ENCODE measurements around the gene CCDC8.
"Not testable (repeated sequence)": the region's sequence is repeated elsewhere in the genome, so short reads cannot be mapped to it uniquely, and the experiment has no call there.

The CCDC8 gene

GRCh38 chr19:46397801-46398479, 15.4 kb downstream of the CCDC8 start:
- not testable (repeated sequence) for DNase-seq

DNA sequence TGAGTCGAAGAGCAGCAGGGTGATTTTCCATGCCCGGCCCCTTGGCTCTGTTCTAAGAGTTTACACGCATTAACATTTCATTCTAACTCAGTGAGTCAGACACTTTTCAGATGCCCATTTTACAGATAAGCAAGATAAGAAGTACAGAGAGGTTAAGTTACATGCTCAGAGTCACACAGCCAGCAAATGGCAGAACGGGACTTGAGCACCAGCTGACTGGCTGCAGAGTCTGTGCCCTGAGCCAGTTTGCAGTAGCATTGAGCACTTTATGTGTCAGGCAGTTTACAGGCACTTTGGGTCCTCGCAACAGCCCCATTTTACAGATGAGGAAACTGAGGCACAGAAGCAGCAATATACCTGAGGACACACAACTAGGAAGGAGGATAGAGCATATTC, 19.0 kb downstream of the CCDC8 start:
- no peak for DNase-seq

GRCh38 chr19:46393456-46394401, 19.6 kb downstream of the CCDC8 start:
- no peak for DNase-seq

DNA sequence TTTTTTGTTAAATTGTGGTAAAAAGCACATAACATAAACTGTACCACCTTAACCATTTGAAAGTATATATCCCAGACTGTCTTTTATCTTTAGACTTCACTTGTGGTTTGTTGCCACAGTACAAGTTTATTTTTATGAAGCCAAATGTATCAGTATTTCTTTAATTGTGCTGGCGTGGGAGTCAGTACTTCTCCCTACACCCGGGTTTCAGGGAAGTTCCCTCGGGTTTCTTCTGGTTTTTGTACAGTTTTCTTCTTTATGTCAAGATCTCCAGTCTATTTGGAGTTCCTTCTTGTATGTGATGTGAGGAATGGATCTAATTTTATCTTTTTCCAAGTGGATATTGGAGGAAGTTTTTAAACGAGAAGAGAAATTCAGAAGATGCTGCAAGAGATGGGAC, 20.5 kb downstream of the CCDC8 start:
- no peak for DNase-seq

- no peak for DNase-seq
Measured at GRCh38 chr19:46392252-46392801, 21.0 kb downstream of the CCDC8 start.

DNA sequence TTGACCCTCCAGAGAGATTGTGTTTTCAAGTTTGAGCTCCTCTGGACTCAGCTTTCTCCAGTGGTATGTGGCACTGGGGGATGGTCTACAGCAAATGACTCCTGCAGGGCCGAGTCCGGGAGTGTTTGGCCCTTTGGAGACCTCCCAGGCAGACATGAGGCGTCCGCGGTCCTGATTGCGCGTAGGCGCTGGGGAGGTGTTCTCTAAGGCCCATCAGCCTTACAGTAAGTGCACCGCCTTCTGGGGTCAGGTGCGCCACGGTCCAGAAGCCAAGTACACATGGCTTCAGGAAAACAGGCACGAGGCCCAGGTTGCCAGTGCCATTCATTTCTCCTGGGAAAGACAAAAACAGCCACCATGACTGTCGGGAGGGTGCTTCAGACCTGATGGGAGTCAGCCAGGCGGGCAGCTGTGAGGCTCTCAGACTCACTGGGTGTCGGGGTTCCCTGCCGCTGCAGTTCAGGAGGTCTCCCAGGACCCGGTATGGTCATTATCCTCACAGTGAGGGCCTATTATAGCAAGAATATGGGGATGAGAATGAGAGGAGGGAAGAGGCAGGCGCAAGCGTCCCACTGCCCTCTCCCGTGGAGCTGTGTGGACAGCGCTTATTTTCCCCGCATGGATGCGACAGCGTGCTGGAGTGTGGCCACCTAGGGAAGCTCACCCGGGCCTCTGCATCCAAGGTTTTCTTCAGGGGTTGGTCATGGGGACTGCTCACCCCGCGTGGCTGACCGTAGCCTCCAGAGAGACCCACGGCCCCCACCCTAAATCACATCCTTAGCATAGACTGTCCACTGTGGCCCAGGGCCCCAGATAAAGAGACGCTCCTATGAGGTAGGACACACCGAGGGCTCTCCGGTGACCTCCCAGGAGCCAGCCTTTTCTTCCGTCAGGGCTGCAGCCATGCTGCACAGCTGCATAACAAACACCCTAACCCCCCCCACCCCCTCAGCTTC, 21.8 kb downstream of the CCDC8 start:
- DNase-seq: no peak

DNA sequence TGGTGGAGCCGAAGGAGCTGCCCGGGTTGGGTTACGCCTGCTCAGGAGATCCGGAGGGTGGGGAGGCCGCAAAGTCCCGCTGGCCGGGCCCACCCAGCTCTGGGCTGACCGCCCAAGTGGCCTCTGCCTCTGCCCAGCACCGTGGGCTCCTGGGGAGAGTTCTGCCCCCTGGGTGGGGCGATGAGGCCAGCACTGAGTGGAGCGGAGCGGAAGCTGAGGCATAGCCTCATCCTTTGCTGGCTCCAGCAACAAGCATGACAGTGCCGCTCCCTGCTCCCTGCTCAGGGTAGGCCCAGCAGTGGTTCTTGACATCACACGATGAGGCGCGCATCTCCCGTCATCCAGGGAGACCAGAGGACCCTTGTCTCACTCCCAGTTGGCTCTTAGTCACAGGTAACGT, 22.5 kb downstream of the CCDC8 start:
- no peak for DNase-seq

DNA sequence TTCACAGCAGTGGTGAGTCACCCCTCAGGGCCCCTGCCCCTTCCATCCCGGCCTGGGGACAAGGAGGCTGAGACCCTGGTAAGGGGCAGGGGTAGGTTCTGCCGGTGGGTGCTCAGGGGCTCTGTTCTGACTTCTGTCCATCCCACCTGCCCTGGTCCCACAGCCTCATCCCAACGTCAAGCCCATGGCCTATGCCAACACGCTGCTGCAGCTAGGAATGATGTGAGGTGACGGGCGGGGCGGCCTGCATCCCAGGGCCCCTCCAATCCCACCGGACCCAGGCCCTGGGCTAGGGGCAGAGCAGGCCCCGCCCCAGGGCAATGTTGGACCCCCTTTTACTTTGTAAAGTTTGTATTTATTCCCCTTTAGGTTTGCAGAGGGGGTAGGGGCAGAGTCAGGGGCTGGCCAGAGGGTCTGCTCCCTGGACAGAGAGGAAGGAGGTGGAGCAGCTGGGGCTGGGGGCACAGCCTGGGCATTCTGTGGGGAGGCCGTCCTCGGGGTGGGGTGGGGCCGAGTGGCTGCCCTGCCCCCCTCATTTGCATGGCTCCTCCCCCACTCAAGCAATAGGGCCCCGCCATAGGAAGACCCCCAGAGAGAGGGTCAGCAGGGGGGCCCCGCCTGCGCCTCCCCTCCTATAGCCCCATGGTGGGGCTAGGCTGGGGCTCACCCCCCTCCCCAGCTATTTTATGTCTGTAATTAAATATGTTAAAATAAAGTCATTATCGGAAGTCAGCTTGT, 23.1 kb downstream of the CCDC8 start:
- DNase-seq: no peak

DNA sequence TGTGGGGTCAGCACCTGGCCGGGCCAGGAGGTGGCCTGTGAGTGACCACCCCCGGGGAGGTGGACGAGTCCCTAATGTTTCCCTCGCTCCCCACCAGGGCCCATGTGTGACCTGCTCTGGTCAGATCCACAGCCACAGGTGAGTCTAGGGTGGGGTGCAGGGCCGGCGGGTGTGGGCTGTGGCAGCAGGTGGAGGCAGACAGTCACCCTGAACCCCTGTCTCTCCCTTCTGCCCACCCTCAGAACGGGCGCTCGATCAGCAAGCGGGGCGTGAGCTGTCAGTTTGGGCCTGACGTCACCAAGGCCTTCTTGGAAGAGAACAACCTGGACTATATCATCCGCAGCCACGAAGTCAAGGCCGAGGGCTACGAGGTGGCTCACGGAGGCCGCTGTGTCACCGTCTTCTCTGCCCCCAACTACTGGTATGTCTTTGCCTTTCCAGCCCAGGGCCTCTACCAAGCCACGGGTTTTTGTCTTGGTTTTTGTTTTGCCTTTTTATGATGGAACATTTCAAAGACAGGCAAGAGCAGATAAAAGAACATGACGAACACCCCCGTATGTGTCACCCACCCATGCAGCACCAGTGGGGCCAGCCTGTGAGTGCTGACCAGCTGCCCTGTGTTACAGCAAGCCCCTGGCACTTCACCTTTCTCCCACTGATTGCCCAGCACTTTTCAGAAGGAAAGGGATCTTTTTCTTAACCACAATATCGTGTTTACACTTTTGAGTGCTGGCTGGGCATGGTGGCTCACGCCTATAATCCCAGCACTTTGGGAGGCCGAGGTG, 24.9 kb downstream of the CCDC8 start:
- DNase-seq: no peak

- DNase-seq: no peak
Measured at GRCh38 chr19:46387713-46388130, 25.6 kb downstream of the CCDC8 start.

DNA sequence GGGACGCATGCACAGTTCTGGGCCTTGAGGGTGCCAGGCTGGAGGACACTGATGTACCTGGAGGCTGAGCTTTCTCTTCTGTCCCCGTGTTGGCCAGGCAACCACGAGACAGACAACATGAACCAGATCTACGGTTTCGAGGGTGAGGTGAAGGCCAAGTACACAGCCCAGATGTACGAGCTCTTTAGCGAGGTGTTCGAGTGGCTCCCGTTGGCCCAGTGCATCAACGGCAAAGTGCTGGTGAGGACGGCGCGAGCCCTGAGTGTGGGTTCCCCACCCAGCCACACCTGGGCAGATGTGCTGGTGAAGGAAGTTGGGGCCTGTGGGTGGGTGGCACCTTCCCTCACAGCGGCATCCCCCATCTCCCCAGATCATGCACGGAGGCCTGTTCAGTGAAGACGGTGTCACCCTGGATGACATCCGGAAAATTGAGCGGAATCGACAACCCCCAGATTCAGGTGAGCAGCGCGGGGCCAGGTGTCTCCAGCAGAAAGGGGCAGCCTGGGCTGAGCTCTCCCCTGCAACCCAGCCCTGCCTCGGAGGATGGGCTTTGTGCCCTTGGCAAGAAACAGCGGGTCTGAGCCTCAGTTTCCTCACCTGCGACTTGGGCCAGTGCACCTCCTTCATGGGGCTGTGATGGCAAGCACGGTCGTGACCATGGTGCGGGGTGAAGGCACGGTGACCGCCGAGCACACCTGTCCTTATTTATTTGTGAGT, 26.2 kb downstream of the CCDC8 start:
- no peak for DNase-seq

- DNase-seq: no peak
Measured at GRCh38 chr19:46386151-46386550, 27.2 kb downstream of the CCDC8 start.

DNA sequence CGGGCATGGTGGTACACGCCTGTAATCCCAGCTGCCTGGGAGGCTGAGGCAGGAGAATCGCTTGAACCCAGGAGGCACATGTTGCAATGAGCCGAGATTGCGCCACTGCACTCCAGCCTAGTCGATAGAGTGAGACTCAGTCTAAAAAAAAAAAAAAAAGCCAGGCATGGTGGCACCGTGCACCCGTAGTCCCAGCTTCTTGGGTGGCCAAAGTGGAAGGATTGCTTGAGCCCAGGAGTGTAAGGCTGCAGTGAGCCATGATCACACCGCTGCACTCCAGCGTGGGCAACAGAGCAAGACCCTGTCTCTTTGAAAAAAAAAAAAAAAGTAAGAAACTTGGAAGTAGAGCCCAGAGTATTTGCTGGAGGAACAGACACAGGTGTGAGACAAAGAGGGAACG, 27.7 kb downstream of the CCDC8 start:
- DNase-seq: no peak

DNA sequence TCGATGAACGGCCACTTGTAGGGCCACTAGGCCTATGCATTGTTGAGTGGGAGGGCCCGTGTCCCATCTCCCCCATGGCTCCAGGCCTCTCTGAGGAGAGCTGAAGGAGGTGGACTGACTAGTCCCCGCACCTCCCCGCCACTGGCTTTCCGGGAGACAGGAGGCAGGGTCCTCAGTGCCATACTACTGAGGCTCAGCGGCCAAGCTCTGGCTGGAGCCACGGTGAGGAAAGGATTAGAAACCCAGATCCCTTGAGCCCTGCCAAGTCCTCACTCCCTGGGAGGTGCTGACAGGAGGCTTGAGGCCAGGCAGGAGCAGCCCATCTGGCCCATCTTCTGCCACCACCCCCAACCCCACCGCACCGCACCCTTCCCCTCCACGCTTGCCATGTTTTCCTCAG, 29.0 kb downstream of the CCDC8 start:
- DNase-seq: no peak

DNA sequence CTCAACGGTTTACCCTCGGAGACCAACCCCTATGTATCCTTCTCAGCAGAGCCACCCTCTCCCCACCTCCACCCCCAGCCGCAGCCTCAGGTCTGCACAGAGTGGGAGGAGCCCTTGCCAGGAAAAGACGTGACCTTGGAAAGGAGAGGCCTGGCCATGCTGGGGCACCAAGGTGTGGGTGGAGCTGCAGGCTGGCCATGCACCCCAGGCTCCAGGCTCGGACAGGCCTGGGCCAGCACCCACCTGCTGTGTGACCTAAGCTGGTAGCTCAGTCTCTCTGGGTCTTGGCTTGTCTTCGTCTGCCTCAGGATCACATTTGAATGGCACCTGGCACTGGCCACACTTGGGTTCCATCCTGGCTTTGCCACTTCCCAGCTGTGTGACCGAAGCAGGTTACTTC, 29.5 kb downstream of the CCDC8 start:
- DNase-seq: no peak

- DNase-seq: no peak
Measured at GRCh38 chr19:46383171-46383815, 30.1 kb downstream of the CCDC8 start.

GRCh38 chr19:46381756-46382345, 31.5 kb downstream of the CCDC8 start:
- DNase-seq: no peak

- no peak for DNase-seq
Measured at GRCh38 chr19:46381346-46381745, 32.0 kb downstream of the CCDC8 start.

DNA sequence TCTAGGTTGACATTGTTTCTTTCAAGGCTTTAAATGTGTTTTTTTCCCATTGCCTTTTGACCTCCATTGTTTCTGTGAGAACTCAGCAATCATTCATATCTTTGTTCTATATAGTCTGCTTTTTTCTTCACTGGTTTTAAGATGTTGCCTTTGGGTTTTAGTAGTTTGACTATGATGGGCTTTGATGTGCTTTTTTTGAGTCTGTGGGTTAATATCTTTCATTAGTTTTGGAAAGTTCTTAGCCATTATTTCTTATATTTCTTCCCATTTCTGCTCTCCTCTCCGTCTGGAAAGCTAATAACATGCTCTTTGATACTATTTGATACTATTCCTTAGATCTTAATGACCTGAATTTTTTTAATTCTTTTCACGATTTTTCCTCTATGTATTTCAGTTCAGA, 32.7 kb downstream of the CCDC8 start:
- no peak for DNase-seq

GRCh38 chr19:46378268-46378667, 35.1 kb downstream of the CCDC8 start:
- no peak for DNase-seq
